Neural crest cell (in vitro differentiated cells): ENCODE data around the gene CFAP100. TPM values are rescaled to one million over a fixed set of nuclear protein-coding genes. Genes with fewer than 3 reads are reported as not detected.

Experiments used
- DNase-seq: peaks from one replicate; pipeline ENCODE4 v3.0.0; 2021; ENCODE audit warnings: low read depth, mixed read lengths, low spot score
- H3K27ac Mint-ChIP-seq: one replicate; pipeline ENCODE4 v1.8.0; 2021; ENCODE audit warnings: mild to moderate bottlenecking, mixed read lengths; ENCODE audit not compliant: unreplicated experiment
- H3K27me3 Mint-ChIP-seq: 2 replicates; pipeline ENCODE4 v1.8.0; 2021; ENCODE audit warnings: low read depth, mild to moderate bottlenecking, mixed read lengths
- H3K36me3 Mint-ChIP-seq: 2 replicates; pipeline ENCODE4 v1.8.0; 2021; ENCODE audit warnings: low read depth, mild to moderate bottlenecking, mixed read lengths
- H3K4me1 Mint-ChIP-seq: 2 replicates; pipeline ENCODE4 v1.8.0; 2021; ENCODE audit warnings: mixed read lengths
- H3K4me3 Mint-ChIP-seq: one replicate; pipeline ENCODE4 v1.8.0; 2021; ENCODE audit warnings: mild to moderate bottlenecking, mixed read lengths
- H3K9me3 Mint-ChIP-seq: 2 replicates; pipeline ENCODE4 v1.8.0; 2021; ENCODE audit warnings: mixed read lengths
- CTCF ChIP-seq: fragments of 200-600 bp; sonication (generic); conservative IDR thresholded peaks from 2 replicates; pipeline ENCODE4 v1.5.0; 2021; ENCODE audit warnings: antibody characterized with exemption, mild to moderate bottlenecking
- total RNA-seq: library from RNA; stranded (reverse); gene quantifications from 2 replicates; pipeline ENCODE4 v1.2.1, GENCODE V29; 2021

The CFAP100 gene
- total RNA-seq, 1 donor from 2014 or later = 1.7 TPM

DNA sequence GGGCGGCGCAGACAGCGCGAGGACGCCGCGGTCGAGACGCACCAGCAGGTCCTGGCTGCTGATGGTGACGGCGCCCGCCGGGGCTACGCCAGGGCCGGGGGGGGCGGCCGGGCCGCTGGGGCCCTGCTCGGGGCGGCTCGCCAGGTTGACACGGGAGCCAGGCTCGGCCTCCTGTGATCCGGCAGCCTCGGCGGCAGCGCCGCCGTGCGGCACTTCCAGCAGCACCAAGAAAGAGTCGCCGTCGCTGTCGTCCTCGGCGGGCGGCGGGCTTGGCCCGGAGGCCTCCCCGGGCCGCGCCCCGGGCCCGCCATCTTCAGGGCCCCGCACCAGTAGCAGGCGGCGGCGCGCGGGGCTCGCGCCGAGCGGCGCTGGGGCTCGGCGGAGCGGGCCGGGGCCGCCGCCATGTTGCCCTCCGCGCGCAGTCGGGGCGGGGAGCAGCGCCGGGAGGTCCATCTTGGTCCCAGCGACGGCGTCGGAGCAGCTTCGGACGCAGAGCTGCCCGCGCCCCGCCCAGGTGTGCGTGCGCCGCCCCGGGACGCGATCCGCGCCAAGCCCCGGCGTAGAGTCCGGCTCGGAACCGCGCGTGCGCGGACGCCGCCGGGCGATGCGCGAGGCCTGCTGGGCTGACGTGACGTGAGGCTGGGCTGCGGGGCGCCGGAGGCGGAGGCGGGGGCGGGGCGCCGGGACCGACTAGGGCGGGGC, 80.9 kb downstream of the CFAP100 start, which contains the start of gene ZXDC:
Gene ZXDC (minus strand): TSS at position 479 of the 702 bp plus-strand sequence. CDS start 26 bp downstream, at position 453.
- Mint-ChIP-seq H3K4me3 (peak within 1 kb of the TSS; percentile 92), H3K4me1 (peaks cover 38% of the 10 kb centered on the region), H3K36me3 (peaks cover 2% of the 10 kb centered on the region), H3K9me3 (no peaks in the 10 kb centered on the region), H3K27me3 (peaks cover 3% of the 10 kb centered on the region), H3K27ac (peak within 1 kb of the TSS; percentile 88)
- DNase-seq = peak; percentile 85
- peak; percentile 51 for TF ChIP-seq CTCF

DNA sequence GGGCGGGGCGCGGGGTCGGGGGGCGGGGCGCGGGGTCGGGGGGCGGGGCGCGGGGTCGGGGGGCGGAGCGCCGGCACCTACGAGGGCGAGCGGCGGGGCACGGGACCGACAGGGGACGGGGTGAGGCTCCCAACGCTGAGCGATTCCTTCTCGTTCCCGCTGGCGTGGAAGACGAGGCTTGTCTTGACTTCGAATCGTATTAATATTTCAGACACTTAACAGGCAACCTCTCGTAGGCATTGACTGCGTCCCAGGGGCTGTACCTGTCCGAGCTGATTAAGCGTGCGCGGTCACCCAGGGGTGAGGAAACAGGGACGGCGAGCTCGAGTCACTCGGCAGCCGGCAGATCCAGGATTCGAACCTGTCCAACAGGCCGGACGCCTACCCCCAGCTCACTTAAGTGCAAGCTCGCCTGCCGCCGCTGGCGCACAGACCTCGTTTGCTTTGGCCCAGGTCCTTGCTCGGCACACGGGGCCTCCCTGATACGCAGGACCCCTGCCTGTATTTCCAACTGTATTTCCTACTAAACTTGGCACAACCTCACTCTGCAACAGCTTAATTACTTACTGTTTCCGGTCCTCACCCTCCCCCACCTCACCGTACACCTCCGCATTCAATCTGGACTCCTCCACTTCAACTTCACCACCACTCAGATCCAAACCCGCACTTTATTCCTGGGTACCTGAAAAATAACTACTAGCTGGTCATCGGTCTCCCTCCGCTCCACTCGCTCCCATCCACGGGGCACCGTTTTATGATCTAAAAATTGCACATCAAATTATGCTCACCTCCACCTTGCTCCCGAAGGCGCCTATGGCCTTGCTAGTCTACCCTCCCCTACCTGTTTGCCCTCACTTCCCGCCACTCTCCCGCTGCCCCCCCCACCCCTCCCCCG, 81.7 kb downstream of the CFAP100 start:
- Mint-ChIP-seq H3K9me3 (no peaks in the 10 kb centered on the region), H3K4me1 (peaks cover 38% of the 10 kb centered on the region), H3K27ac (peak overlapping the region; percentile 88), H3K4me3 (peak overlapping the region; percentile 88), H3K27me3 (peaks cover 3% of the 10 kb centered on the region), H3K36me3 (peaks cover 2% of the 10 kb centered on the region)
- DNase-seq = peak; percentile 50
- no peak for TF ChIP-seq CTCF

DNA sequence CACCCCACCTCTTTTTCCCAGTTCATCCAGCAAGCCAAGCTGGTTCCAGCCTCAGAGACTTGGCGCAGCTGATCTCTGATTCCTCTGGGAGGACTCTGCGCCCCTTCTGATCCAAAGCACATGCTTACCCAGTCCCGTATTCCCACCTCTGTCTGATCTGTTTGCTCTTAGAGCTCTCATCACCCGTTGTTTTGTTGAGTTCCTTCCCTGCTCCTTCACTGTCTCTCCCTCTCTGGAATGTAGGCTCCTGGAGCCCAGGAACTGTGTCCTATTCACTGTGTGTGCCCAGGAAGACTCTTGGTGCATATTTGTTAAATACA, 82.3 kb downstream of the CFAP100 start:
- H3K4me1 Mint-ChIP-seq = peaks cover 35% of the 10 kb centered on the region
- peaks cover 3% of the 10 kb centered on the region for H3K27me3 Mint-ChIP-seq
- H3K9me3 Mint-ChIP-seq = no peaks in the 10 kb centered on the region
- DNase-seq = no peak
- H3K4me3 Mint-ChIP-seq = peak overlapping the region; percentile 88
- no peak overlapping the region for H3K27ac Mint-ChIP-seq
- no peak for TF ChIP-seq CTCF
- H3K36me3 Mint-ChIP-seq = peaks cover 2% of the 10 kb centered on the region

- no peak overlapping the region for H3K27ac Mint-ChIP-seq
- no peak for DNase-seq
- TF ChIP-seq CTCF = no peak
These were observed 84.0 kb downstream of the CFAP100 start for GRCh38 chr3:126478581-126479310.

GRCh38 chr3:126479642-126480041, 84.9 kb downstream of the CFAP100 start:
- Mint-ChIP-seq H3K36me3 (no peaks in the 10 kb centered on the region), H3K27ac (no peak overlapping the region), H3K4me3 (no peak overlapping the region), H3K4me1 (peaks cover 9% of the 10 kb centered on the region), H3K9me3 (no peaks in the 10 kb centered on the region), H3K27me3 (peaks cover 3% of the 10 kb centered on the region)
- no peak for TF ChIP-seq CTCF
- DNase-seq = no peak

More at GRCh38 chr3:126478581-126479310, 84.0 kb downstream of the CFAP100 start:
- Mint-ChIP-seq H3K4me3 (no peak overlapping the region), H3K9me3 (no peaks in the 10 kb centered on the region), H3K4me1 (peaks cover 18% of the 10 kb centered on the region), H3K27me3 (peaks cover 3% of the 10 kb centered on the region), H3K36me3 (no peaks in the 10 kb centered on the region)
